Left lung (tissue), 10 donors: Measurements from ENCODE around the gene CCDC116. TPM values are rescaled to one million over a fixed set of nuclear protein-coding genes. Genes with fewer than 3 reads are reported as not detected.

Experiments used
- ATAC-seq: fragments of 200-7000 bp; cut with Tn5 transposase; one replicate; pipeline ENCODE4 v1.9.1; 2020; ENCODE audit warnings: moderate library complexity
- DNase-seq, 4 donors: peaks; one replicate each; pipeline ENCODE4 v3.0.0-alpha.2; 2013 to 2020
- H3K27ac ChIP-seq, 2 donors: fragments of 200-600 bp; sonication (generic) in 1 of 2; one replicate each; pipeline versions ENCODE4 v1.5.0 to v1.8.0; 2020 to 2021
- H3K27me3 ChIP-seq, 2 donors: fragments of 200-600 bp; sonication (generic) in 1 of 2; one replicate each; pipeline versions ENCODE4 v1.5.0 to v1.8.0; 2020 to 2021
- H3K36me3 ChIP-seq, 2 donors: fragments of 200-600 bp; sonication (generic) in 1 of 2; one replicate each; pipeline versions ENCODE4 v1.5.0 to v1.8.0; 2020 to 2021
- H3K4me1 ChIP-seq, 2 donors: fragments of 200-600 bp; one replicate each; pipeline ENCODE4 v1.8.0; 2021
- H3K4me3 ChIP-seq, 2 donors: fragments of 200-600 bp; sonication (generic) in 1 of 2; one replicate each; pipeline versions ENCODE4 v1.5.0 to v1.8.0; 2020 to 2021; ENCODE audit warnings: mild to moderate bottlenecking in 1 of 2
- H3K9me3 ChIP-seq, 2 donors: fragments of 200-600 bp; sonication (generic) in 1 of 2; one replicate each; pipeline versions ENCODE4 v1.5.0 to v1.8.0; 2020 to 2021
- CTCF ChIP-seq, 2 donors: fragments of 200-600 bp; sonication (generic) in 1 of 2; IDR thresholded peaks; one replicate each; pipeline versions ENCODE4 v1.5.0 to v1.8.0; 2021; ENCODE audit warnings: antibody characterized with exemption in 2 of 2
- intact Hi-C, 2 donors: fragments of 100-400 bp; cut with DNase I; formaldehyde crosslinking; loops; one replicate each; pipeline versions ENCODE4 v1.11.2 to v1.14.2; 2022
- polyA plus RNA-seq, 6 donors: library from polyadenylated mRNA; unstranded; fragments of 120-200 nt; gene quantifications; one replicate each; pipeline ENCODE4 v1.2.1, GENCODE V29; 2013; ENCODE audit not compliant: insufficient read length in 6 of 6
- total RNA-seq, 2 donors: library from RNA; stranded (reverse); fragmentation: NEBNext Ultra II Directional; extraction: Animal tissue kit (Norgen Biotek cat#: 25700); gene quantifications; one replicate each; pipeline ENCODE4 v1.2.1, GENCODE V29; 2021
- donor health status: DM: no; HTN: yes; CAD: no.
- donor health status: DM: no; HTN: no; CAD: no.

The CCDC116 gene
- total and polyA plus RNA-seq, 8 donors = 0.26 to 1.1 (median 0.85) TPM

GRCh38 chr22:21651521-21652009, 19.0 kb downstream of the CCDC116 start:
- peak; percentile 23 for ATAC-seq
- peak overlapping the region in 1 of 2 donors; percentile 40 for H3K27ac ChIP-seq

GRCh38 chr22:21652010-21652546, 19.5 kb downstream of the CCDC116 start:
- Histone ChIP-seq H3K27me3 (peaks cover 0 to 7% of the 10 kb centered on the region in 2 donors), H3K4me3 (peak overlapping the region; percentile 59 to 70), H3K36me3 (peaks cover 0 to 25% of the 10 kb centered on the region in 2 donors), H3K4me1 (peaks cover 7 to 29% of the 10 kb centered on the region in 2 donors), H3K27ac (peak overlapping the region in 1 of 2 donors; percentile 40), H3K9me3 (no peaks in the 10 kb centered on the region)
- ATAC-seq (peak; percentile 96), DNase-seq (peak; percentile 85 to 96 (median 91))
- no peak for TF ChIP-seq CTCF (IDR thresholded peaks at IDR 0.05)
- intact Hi-C loops = no loop called here

More at GRCh38 chr22:21651521-21652009, 19.0 kb downstream of the CCDC116 start:
- Histone ChIP-seq H3K4me3 (peak overlapping the region; percentile 59 to 70), H3K9me3 (no peaks in the 10 kb centered on the region), H3K4me1 (peaks cover 7 to 30% of the 10 kb centered on the region in 2 donors), H3K36me3 (peaks cover 0 to 28% of the 10 kb centered on the region in 2 donors), H3K27me3 (peaks cover 0 to 7% of the 10 kb centered on the region in 2 donors)
- intact Hi-C loops = no loop called here
- DNase-seq = no peak
- TF ChIP-seq CTCF (IDR thresholded peaks at IDR 0.05) = no peak

GRCh38 chr22:21652547-21653545, 20.3 kb downstream of the CCDC116 start:
- DNase-seq (peak in 1 of 4 donors; percentile 31), ATAC-seq (no peak)
- peak overlapping the region; percentile 59 to 70 for H3K4me3 ChIP-seq
- H3K27me3 ChIP-seq = peaks cover 0 to 11% of the 10 kb centered on the region in 2 donors
- H3K4me1 ChIP-seq = peaks cover 8 to 33% of the 10 kb centered on the region in 2 donors
- intact Hi-C loops = no loop called here
- no peak for TF ChIP-seq CTCF (IDR thresholded peaks at IDR 0.05)
- H3K36me3 ChIP-seq = peaks cover 0 to 18% of the 10 kb centered on the region in 2 donors
- H3K9me3 ChIP-seq = no peaks in the 10 kb centered on the region
- H3K27ac ChIP-seq = no peak overlapping the region

GRCh38 chr22:21657020-21657359, 24.4 kb downstream of the CCDC116 start:
- no peak for ATAC-seq
- no peaks in the 10 kb centered on the region for H3K36me3 ChIP-seq
- H3K27ac ChIP-seq = no peak overlapping the region
- DNase-seq = no peak
- TF ChIP-seq CTCF (IDR thresholded peaks at IDR 0.05) = no peak
- H3K4me3 ChIP-seq = peak overlapping the region in 1 of 2 donors; percentile 76
- intact Hi-C loops = no loop called here
- H3K4me1 ChIP-seq = peaks cover 6 to 27% of the 10 kb centered on the region in 2 donors
- peaks cover 0 to 11% of the 10 kb centered on the region in 2 donors for H3K27me3 ChIP-seq
- no peaks in the 10 kb centered on the region for H3K9me3 ChIP-seq
